ENCODE data around the gene CARS2. TPM values are rescaled to one million over a fixed set of nuclear protein-coding genes. Genes with fewer than 3 reads are reported as not detected.

CARS2 gene
- total RNA-seq, 4 donors from 2014 or later = 22.5 to 34.8 (median 28.0) TPM

DNA sequence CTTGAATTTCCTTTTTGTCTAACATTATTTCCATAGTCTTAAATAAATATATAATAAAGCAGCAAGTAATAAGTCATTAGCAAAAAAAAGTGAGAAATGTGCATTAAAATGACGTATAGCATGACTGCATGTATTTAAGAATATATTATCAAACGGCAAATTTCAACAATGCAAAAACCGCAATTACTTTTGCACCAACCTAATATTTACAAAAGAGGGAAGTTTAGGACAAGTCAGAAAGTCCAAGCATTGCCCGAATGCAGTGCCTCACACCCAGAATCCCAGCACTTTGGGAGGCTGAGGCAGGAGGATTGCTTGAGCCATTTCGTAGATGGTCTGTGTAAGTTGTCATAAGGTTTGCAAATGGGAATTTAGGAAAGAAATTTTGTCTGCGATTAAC, 100.8 kb downstream of the CARS2 start:
- DNase-seq (no peak), ATAC-seq (no peak)
- H3K4me1 ChIP-seq = no peaks in the 10 kb centered on the region
- in situ Hi-C loops (cut with MboI; ENCODE audit: low sequenced_read_pairs in 4 of 4) (no loop called here), intact Hi-C loops (cut with DNase I; ENCODE audit: low total_unique reads) (no loop called here)
- no peaks in the 10 kb centered on the region for H3K36me3 ChIP-seq
- H3K27ac ChIP-seq = no peak overlapping the region
- H3K4me3 ChIP-seq = no peak overlapping the region
- no peak for TF ChIP-seq POLR2A (IDR thresholded peaks at IDR 0.05)
- TF ChIP-seq, protein P1, sequence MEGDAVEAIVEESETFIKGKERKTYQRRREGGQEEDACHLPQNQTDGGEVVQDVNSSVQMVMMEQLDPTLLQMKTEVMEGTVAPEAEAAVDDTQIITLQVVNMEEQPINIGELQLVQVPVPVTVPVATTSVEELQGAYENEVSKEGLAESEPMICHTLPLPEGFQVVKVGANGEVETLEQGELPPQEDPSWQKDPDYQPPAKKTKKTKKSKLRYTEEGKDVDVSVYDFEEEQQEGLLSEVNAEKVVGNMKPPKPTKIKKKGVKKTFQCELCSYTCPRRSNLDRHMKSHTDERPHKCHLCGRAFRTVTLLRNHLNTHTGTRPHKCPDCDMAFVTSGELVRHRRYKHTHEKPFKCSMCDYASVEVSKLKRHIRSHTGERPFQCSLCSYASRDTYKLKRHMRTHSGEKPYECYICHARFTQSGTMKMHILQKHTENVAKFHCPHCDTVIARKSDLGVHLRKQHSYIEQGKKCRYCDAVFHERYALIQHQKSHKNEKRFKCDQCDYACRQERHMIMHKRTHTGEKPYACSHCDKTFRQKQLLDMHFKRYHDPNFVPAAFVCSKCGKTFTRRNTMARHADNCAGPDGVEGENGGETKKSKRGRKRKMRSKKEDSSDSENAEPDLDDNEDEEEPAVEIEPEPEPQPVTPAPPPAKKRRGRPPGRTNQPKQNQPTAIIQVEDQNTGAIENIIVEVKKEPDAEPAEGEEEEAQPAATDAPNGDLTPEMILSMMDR (IDR thresholded peaks at IDR 0.05 in 4 of 5, conservative IDR thresholded peaks at IDR 0.05 in 1 of 5) = no peak
- H3K27me3 ChIP-seq = peaks cover 0 to under 1% (median 0%) of the 10 kb centered on the region in 3 donors
- no peaks in the 10 kb centered on the region for H3K9me3 ChIP-seq

DNA sequence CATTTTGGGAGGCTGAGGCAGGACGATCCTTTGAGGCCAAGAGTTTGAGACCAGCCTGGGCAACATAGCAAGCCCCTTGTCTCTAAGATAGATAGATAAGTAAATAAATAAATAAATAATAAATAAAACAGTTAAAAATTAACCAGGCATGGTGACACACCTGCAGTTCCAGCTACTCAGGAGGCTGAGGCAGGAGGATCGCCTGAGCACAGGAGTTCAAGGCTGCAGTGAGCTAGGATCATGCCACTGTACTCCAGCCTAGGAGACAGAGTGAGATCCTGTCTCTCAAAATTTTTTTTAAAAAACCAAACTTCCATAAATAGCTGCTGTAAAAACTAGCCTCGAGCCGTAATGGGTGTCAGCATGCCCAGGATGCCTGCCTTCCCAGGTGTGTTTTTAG, 104.9 kb downstream of the CARS2 start:
- Histone ChIP-seq H3K4me1 (no peaks in the 10 kb centered on the region), H3K27me3 (no peaks in the 10 kb centered on the region), H3K36me3 (no peaks in the 10 kb centered on the region), H3K27ac (no peak overlapping the region), H3K4me3 (no peak overlapping the region), H3K9me3 (no peaks in the 10 kb centered on the region)
- ATAC-seq (no peak), DNase-seq (no peak)
- in situ Hi-C loops (cut with MboI; ENCODE audit: low sequenced_read_pairs in 4 of 4) = no loop called here
- intact Hi-C loops (cut with DNase I; ENCODE audit: low total_unique reads) = no loop called here
- TF ChIP-seq, protein P1 (IDR thresholded peaks at IDR 0.05 in 4 of 5, conservative IDR thresholded peaks at IDR 0.05 in 1 of 5) = no peak
- TF ChIP-seq POLR2A (IDR thresholded peaks at IDR 0.05) = no peak

DNA sequence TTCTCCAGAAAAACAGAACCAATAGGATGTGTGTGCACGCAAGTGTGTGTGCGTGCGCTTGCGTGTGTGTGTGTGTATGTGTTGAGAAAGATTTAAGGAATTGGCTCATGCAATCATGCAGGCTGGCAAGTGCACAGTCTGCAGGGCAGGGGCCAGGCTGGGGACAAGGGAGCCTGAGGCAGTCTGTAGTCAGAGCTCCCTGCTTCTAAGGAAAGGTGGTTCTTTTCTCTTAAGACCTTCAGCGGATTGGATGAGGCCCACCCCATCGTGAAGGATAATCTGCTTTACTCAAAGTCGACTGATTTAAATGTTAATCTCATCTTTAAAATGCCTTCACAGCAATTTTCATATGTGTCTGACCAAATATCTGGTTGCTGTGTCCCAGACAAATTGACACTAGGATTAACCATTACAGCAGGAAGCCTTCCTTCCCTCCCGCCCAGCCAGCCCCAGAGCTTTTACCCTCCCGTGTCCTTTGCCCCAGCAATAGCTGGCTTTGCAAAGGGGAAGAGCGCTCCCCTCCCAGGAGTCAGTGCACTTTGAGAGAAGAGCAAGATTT, 105.6 kb downstream of the CARS2 start:
- Histone ChIP-seq H3K9me3 (no peaks in the 10 kb centered on the region), H3K36me3 (no peaks in the 10 kb centered on the region), H3K4me3 (no peak overlapping the region), H3K27ac (no peak overlapping the region), H3K4me1 (no peaks in the 10 kb centered on the region), H3K27me3 (no peaks in the 10 kb centered on the region)
- no peak for TF ChIP-seq POLR2A (IDR thresholded peaks at IDR 0.05)
- TF ChIP-seq, protein P1 (IDR thresholded peaks at IDR 0.05 in 4 of 5, conservative IDR thresholded peaks at IDR 0.05 in 1 of 5) = no peak
- intact Hi-C loops (cut with DNase I; ENCODE audit: low total_unique reads) = no loop called here
- no peak for DNase-seq
- in situ Hi-C loops (cut with MboI; ENCODE audit: low sequenced_read_pairs in 4 of 4) = no loop called here
- ATAC-seq = no peak

DNA sequence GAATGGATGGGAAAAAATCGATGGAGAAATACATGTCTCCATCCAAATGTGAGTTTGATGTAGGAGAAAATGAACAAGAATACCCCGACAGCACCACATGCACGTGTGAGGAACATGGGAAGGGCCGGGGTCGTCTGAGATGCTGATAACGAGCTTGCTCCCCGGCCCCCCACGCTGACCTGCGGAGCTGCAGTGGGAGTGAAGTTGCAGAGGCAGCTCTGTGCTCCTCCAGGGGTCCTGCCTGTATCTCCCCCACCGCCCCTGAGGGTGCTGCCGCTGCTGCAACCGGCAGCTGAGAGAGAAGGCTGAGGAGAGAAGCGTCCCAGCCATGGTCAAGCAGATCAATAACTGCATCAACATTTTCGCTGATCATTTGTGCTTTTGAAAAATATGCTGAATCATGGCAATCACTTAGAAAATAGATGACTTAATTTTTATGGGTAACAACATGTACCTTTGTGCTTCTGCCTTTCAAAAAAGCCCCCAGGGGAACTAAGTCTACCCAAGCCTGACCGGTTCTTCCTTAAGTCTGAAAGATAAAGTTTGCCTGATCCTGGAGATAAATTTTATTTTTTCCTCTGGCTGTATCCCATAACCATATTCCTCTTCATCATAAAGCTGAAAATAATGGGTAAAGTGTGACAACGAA, 108.8 kb downstream of the CARS2 start:
- DNase-seq (no peak), ATAC-seq (no peak)
- Histone ChIP-seq H3K4me1 (no peaks in the 10 kb centered on the region), H3K27me3 (no peaks in the 10 kb centered on the region), H3K36me3 (no peaks in the 10 kb centered on the region), H3K27ac (no peak overlapping the region), H3K4me3 (no peak overlapping the region), H3K9me3 (no peaks in the 10 kb centered on the region)
- intact Hi-C loops (cut with DNase I; ENCODE audit: low total_unique reads) (no loop called here), in situ Hi-C loops (cut with MboI; ENCODE audit: low sequenced_read_pairs in 4 of 4) (loop anchor here (5.0 to 10.0 kb wide), 2 partner anchors 218 to 220 kb away; no protein-coding TSS in a partner anchor)
- TF ChIP-seq, protein P1 (IDR thresholded peaks at IDR 0.05 in 4 of 5, conservative IDR thresholded peaks at IDR 0.05 in 1 of 5) = no peak
- no peak for TF ChIP-seq POLR2A (IDR thresholded peaks at IDR 0.05)
